GM21825 (cell line): Measurements from ENCODE around the gene FXYD3.
"Not testable (repeated sequence)": the region's sequence is repeated elsewhere in the genome, so short reads cannot be mapped to it uniquely, and the experiment has no call there.

Experiments used
- ATAC-seq: cut with Tn5 transposase; IDR thresholded peaks from one replicate; pipeline ENCODE4 v1.9.1; 2021; ENCODE audit warnings: mild to moderate bottlenecking, moderate library complexity; ENCODE audit not compliant: unreplicated experiment

Gene FXYD3

DNA sequence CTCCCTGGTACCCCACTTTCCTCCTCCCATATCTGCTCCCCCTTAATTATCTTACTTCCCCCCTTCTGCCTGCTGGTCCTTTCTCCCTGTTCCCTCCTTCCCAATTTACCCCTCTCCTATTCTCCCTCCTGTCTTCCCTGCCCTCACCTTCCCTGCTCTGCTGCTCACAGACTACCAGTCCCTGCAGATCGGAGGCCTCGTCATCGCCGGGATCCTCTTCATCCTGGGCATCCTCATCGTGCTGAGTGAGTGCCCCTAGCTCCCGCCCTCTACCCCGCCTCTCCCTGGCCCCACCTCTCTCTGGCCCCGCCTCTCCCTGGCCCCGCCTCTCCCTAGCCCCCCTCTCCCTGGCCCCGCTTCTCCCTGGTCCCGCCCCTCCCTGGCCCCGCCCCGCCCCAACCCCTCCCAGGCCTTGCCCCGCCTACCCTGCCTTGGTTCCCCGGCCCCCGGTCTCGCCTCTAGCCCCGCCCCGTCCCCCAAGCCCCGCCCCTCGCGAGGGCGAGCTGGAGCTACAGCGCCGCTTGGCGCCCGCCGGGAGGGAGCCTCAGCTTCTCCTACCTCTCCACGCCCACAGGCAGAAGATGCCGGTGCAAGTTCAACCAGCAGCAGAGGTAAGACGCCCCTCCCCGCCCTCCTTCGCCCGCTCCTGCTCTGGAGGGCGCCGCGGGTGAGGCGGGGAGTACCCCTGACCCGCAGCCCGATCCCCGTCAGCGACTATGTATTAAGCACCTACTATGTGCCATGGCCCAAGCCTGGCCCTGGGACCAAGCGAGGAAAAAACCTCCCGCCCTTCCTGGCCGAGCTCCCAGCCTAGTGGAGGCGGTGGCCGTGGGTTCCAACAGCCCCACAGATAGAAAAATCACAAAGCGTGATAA, 25.6 kb downstream of the FXYD3 start:
- peak; percentile 58 for ATAC-seq

DNA sequence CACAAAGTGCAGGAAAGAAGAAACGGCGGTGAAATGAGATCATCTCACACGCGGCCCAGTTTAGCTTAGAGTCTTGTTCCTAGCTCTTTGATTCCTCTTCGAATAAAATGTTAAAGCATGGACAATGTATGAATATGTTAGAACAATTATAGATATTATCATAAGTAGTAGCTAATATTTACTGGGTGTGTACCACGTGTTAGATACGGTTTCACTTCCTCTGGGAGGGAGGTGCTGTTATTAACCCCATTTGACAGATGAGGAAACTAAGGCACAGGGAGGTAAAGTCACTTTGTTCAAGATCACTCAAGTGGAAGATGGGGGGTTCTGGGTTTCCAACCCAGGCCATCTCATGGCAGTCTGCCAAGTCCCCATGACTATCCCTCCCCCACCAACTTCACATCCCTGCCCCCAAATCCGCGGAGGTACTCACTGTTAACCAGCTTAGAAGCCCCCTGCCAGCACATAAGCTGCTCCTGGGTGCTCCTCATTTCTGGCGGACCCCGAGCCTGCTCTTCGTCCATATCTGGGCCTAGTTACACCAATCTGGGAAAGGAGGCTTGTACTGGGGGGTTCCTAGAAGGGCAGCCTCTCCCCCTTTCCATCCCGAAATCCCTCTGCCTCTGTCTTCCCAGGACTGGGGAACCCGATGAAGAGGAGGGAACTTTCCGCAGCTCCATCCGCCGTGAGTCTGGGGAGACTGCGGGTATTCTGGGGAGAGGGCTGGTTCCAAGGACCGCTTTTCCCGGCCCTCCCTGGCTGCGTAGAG, 26.4 kb downstream of the FXYD3 start:
- no peak for ATAC-seq

DNA sequence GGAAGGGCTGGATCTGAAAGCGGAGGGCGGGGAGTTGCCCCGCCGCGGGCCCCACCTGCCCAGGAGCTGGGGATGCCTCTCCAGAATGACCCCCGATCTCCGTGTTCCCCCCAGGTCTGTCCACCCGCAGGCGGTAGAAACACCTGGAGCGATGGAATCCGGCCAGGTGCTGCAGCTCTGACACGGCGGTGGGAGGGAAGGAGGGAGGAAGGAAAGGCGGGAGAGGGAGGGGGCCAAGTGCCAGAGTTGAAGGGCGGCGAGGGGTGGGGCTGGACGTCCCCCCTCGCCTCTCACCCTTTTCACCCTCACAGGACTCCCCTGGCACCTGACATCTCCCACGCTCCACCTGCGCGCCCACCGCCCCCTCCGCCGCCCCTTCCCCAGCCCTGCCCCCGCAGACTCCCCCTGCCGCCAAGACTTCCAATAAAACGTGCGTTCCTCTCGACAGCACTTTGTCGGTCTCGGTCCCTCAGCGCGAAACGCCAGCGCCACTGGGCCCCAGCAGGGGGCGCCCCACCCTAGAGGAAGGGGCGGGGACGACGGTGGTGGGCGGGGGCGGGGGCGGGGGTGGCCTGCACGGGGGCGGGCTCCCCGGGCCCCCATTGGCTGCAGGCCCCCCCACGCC, 27.1 kb downstream of the FXYD3 start:
- ATAC-seq, result no peak

DNA sequence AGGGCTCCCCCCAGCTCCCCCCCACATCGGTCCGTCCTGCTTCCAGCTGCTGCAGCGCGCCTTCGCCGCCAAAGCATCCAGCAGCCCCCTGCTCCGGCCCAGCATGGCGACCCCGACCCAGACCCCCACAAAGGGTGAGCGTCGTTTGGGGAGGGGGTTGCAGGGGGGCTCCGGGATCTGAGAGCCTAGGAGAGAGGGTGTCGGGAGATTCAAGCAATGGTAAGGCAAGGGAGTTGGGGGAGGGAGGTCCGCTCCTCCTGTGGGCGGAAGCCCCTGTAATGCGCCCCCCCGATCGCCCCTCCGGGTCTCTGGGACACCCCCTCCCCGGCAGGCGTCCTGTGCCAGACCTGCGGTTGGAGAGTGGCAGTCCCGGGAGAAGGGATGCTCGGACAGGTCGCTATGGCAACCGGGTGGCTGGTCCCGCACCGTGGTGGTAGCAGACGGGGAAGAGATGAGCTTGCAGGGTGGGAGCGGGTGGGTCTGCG, 27.6 kb downstream of the FXYD3 start, which contains the start of gene FXYD7:
Gene FXYD7 (plus strand): TSS at position 25 of the 485 bp plus-strand sequence. CDS start 79 bp downstream, at position 104.
- no peak for ATAC-seq

DNA sequence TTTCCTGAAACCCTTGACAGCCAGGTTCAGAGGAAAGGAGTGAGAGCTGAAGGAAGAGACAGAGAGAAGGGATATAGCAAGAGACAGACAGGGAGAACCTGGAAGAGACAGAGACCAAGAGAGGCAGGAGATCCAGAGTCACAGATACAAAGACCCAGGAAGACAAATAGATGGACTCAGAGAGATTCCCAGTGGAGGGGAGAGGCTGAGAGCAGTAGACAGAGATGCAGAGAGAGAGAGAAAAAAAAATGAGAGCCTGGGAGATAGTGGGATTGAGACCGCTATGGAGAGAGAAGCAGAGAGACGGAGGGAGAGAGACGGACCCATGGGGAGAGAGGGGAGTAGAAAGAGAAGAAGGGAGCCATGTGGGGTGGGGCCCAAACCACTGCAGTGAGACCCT, 28.2 kb downstream of the FXYD3 start:
- no peak for ATAC-seq

DNA sequence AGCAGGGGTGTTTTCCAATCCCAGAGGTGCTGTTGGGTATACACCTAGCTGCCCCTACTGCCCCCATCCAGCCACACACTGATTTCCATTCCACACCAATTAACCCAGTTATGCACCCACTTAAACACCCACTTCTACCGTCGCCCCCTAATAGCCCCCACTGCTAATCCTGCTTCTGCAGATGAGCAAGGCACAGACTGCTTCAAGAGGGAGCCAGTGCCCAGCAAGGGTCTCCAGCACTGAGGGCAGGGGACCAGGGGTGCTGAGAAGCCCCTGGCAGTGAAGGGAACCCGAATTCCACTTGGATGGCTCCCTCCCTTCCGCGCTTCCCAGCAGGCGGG, 28.6 kb downstream of the FXYD3 start:
- ATAC-seq, result no peak

DNA sequence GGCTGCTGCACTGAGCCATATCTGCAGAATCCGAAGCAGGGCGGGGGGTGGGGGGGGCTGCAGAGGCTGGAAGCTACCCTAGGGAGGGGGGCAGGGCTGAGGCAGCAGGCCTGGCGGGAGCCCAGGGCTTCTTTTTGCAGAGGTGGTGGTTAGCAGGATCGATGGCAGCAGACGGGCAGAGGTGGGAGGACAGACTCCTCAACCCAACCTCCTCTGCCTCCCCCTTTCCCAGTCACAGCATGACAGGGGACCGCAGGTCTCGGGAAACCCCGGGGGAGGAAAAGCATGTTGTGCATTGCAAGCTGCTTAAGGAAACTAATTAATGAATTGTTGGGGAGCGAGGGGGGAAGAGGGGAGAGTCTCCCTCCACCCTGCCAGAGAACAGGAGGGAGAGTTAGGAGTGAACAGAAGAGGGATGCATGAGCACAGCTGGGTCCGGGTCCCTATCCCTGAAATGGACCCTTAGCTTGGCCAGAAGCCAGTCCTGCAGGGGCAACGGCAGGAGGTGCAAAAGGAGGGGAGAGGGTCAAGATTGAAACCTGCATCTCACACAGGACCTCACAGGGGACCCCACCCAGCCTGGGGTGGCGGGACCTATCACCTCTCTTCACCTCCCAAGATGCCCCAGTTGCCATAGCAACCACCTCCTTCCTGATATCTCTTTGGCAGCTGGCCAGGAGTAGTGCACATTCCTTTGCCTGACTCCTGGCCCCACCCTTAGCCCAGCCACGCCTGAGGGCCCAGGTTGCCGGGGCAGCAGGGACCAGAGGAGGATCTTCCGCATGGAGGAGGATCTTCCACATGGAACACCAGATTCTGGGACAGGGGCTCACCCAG, 29.2 kb downstream of the FXYD3 start:
- ATAC-seq, result no peak

DNA sequence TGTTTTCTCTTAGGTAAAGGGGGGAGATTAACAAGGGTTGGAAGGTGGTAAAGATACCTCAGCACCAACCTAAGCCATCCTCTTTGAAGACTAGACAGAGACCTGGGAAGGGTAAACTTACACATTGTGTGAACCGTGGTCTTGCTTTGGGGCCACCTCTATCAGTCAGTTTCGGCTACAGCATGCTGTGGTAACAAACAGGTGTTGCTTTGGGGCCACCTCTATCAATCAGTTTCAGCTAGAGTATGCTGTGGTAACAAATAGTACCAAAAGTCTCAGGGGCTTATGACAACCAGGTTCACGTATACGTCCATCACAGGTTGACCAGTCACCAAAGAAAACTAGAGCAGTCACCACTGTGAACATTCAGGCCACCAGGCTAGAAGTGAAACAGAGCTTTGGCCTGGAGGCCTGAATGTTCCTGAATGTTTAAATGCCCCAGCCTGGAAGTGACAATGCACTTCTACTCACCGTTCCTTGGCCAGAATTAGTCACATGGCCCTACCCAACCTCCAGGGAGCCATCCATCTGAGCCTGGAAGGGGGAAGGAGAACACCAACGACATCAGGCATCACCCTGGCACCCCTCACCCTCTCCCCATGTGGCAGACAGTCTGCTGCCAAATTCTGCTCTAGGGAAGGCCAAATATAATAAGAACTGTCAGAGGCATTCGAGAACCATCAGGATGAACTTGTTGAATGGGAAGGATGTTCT, 31.3 kb downstream of the FXYD3 start:
- ATAC-seq, result no peak

DNA sequence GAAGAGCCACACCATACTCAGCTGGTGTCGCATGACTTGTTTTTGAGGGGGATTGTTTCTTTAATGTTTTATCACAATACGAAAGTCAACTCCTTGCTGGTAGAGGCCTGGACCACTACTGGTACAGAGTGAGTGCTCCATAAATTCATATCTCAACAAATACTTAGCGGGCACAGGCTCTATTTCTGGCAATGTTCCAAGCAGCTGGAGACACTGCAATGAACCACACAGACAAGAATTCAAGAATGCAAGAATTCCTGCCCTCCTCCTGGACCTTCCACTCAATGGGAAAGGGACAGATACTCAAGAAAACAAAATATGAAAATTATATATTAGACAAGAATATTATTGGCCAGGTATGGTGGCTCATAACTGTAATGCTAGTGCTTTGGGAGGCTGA, 33.8 kb downstream of the FXYD3 start:
- ATAC-seq, result no peak

DNA sequence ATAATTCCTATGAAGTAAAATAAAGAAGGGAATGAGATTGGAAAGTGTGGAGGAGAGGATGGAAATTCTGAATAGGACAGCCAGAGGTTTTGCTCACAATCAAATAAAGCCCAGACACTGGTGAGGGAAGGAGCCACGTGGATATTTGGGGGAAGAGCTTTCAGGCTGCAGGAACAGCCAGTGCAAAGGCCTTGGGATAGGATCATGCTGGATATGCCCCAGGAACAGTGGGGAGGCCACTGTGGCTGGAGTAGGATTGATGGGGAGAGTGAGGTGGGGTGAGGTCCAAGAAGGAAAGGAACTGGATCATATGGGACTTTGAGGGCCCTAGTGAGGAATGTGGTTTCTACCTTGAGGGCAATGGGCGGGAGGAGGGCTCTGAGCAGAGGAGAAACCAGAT, 34.8 kb downstream of the FXYD3 start:
- no peak for ATAC-seq

DNA sequence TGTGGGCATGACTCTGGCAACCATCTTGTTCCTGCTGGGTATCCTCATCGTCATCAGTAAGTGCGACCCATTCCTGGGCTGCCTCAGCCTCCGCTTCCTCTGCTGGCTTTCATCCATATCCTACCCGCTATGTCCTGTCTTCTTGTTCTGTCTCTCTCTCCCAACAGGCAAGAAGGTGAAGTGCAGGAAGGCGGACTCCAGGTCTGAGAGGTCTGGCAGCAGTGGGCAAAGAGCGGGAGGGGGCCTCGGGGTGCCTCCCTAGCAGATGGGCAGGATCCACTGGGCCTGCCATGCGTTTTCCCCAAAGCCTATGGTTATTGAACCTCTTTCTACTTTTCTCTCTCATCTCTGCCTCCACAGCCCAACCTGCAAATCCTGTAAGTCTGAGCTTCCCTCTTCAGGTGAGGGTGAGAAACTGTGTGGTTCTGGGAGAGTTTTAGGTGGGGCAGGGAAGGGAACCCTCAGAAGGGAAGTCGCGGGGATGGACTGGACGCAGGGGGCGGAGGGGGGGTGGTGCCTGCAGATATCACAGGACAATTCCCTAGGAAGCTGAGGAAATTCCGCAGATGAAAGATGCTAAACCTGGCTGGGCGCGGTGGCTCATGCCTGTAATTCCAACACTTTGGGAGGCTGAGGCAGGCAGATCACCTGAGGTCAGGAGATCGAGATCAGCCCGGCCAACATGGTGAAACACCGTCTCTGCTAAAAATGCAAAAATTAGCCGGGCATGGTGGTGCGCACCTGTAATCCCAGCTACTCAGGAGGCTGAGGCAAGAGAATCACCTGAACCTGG, 35.8 kb downstream of the FXYD3 start:
- ATAC-seq, result no peak

DNA sequence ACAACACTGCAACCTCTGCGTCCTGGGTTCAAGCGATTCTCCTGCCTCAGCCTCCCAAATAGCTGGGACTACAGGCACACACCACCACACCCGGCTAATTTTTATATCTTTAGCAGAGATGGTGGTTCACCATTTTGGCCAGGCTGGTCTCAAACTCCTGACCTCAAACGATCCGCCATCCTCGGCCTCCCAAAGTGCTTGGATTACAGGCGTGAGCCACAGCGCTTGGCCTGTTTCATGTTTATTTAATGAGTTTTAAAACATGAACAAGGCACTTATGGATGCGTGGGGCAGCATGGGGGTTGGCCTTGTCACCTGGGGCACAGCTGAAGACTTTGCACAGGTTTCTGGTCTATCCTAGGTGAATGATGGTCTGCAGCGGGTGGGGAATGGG, 37.5 kb downstream of the FXYD3 start:
- ATAC-seq, result not testable (repeated sequence)

DNA sequence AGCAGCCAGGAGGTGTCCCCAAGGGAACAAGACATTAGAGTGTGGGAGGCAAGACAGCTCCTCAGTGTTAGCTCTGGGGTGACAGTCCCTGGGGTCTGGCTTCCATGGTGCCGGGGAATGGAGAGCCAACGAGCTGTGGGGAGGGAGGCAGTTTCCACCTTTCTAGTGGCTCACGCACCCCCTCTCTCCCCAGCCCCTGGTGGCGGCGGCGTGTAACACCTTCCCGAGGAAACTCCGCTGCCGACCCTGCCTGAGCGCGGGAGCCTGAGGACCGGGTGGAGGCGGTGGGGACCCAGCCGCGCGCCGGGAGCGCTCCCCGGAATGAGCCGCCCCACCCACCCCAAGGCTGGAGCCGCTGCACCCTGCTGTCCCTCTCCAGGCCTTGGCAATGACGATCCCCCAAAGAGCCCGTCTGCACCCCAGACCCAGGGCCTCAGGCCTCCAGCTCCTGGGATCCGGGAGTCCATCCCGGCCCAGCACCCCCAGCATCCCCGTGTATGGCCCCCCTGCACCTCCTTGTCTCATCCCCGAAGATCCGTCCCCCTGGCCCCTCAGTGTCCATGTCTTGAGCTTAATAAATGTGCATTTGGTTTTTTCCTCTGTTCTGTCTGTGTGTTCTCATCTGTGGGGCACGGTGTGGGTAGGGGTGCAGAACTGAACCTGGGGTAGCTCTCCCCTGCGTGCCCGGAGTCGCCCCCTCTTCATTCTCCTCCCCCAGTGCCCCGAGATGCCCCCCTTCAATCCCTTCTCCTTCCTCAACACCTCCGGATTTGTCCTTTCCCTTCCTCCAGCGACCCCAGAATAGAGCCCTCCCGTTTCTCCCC, 38.3 kb downstream of the FXYD3 start:
- peak; percentile 45 for ATAC-seq

DNA sequence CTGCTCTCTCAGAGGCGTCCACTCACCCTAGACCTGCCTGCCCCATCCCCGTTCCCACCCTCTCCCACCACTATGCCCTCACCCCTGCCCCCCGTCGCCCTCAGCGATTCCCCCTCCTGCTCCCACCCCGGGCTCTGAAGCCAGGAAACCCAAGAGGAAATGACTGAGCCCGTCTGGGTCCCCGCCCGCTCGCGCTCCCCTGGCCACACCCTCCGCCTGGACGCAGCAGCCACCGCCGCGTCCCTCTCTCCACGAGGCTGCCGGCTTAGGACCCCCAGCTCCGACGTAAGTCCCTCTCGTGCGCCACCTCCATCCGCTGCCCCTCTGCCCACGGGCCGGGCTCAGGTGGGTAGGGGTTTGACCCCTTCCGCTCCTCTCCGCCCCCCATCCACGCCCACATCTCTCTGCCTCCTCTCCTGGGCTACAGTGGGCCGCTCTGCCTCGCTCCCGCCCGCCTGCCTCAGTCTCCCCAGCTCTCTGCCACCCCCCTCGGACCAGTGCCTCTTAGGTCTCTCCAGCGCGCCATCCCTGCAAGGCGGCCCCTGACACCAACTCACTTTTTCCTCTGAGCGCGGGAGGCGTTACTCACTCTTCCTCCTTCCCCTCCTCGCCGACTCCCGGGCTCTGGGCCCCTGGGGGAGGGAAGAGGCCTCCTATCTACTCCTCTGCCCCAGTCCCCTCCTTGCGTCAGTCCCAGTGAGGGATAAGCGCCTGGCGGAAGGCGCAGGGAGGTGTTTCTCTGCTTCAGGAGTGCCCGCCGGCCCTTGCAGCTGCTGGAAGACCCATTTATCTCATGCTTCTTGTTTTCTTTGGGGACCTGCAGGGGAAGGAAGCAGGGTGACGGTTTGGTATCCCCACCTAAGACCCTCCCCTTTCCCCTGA, 39.1 kb downstream of the FXYD3 start, which contains the start of gene FXYD5:
Gene FXYD5 (plus strand): TSS at position 211 of the 882 bp plus-strand sequence. CDS start 816 bp downstream, outside the sequence.
- peak; percentile 30 for ATAC-seq

DNA sequence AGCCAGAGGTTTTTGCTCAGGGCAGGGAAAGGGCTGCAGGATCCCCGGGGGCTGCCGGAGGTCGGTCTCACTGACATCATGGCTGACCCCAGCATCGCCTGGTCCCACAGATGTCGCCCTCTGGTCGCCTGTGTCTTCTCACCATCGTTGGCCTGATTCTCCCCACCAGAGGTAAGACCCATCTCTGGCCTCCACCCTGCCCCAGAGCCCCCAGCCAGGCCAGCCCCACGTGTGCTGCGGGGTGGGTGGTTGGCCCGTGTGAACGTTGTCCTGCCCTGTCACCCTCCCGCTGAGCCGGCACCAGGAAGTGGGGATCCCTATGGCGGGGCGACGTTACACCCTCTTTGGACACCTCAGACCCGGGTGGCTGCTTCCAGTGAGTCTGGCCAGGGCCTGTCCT, 39.8 kb downstream of the FXYD3 start:
- ATAC-seq, result peak; percentile 26

DNA sequence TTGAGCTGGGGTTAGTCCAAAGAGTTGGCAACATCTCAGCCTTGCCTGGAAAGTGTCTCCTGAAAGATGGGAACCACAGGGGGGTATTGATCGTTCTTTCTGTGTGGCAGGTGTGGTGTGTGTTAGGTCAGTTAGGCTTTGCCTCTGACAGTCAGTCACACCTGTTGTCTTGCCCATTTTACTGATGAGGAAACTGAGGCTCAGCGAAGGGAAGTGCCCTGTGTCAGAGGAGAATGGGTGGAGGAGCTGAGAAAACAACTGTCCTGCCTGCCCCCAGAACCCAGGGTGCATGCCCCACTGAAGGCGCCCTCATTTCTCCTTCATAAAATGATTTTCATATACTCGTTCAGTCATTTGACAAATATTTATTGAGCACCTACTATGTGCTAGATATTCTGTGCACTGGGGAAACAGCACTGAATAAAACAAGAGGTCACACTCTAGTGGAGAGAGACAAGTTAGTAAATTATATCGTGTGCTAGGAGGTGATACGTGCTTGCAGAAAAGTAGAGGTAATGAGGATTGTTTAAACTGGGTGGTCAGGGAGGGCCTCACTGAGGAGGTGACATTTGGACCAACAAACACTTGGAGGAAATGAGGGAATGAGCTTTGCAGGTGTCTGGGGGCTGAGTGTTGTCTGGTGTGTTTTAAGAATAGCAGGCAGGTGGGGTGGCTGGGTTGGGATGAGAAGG, 40.5 kb downstream of the FXYD3 start:
- ATAC-seq, result no peak

DNA sequence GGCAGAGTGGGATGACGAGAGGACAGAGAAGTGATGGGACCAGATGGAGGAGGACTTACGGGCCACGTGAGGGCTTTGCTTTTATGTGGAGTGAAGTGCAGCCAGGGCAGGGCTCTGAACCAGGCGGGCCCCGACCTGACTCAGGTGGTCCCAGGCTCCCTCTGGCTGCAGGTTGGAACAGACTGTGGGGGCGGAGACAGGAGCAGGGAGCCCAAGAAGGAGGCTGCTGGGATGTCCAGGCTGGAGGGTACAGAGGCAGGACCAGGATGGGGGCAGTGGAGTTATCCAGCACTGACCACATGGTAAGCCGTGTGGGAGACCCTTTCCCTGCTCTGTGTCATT, 41.0 kb downstream of the FXYD3 start:
- no peak for ATAC-seq
